Ovary (tissue), 3 donors: ENCODE measurements around the gene HS6ST3.

Experiments used
- EP300 ChIP-seq: sonication (generic); formaldehyde crosslinking; IDR thresholded peaks from one replicate; pipeline ENCODE4 v1.6.1; 2017; ENCODE audit warnings: antibody characterized with exemption
- POLR2A ChIP-seq: fragments of 450-650 bp; IDR thresholded peaks from one replicate; pipeline ENCODE4 v1.6.1; 2017; ENCODE audit warnings: antibody characterized with exemption, mild to moderate bottlenecking, moderate library complexity
- TF ChIP-seq, protein P1 (sequence below), 3 donors: fragments of 450-650 bp in 2 of 3; fragments of 200-600 bp in 1 of 3; IDR thresholded peaks; one replicate each; pipeline versions ENCODE4 v1.5.1 to v1.8.0; 2016 to 2022; ENCODE audit warnings: antibody characterized with exemption in 3 of 3, mild to moderate bottlenecking in 1 of 3
- donor health status: DM: no; HTN: no; CAD: no.

DNA sequence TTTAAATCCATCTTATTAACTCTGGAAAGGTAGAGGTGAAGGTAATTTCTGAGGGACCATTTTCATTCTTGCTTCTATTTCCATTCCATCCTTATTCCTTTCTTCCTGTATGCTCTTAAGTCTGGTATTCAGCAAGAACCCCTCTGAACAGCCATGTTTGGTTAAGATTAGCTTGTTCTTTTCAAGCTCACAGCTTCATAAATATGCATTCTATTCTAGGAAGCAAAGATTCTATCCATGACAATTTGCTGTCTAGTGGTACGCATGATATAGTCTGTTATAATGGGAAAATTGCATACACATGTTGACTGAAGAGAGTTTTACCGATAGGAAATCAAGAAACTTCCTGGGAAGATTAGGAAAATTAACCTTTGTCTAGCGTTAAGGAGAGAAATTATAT lies 218.7 kb downstream of the HS6ST3 start:
- TF ChIP-seq, protein P1, sequence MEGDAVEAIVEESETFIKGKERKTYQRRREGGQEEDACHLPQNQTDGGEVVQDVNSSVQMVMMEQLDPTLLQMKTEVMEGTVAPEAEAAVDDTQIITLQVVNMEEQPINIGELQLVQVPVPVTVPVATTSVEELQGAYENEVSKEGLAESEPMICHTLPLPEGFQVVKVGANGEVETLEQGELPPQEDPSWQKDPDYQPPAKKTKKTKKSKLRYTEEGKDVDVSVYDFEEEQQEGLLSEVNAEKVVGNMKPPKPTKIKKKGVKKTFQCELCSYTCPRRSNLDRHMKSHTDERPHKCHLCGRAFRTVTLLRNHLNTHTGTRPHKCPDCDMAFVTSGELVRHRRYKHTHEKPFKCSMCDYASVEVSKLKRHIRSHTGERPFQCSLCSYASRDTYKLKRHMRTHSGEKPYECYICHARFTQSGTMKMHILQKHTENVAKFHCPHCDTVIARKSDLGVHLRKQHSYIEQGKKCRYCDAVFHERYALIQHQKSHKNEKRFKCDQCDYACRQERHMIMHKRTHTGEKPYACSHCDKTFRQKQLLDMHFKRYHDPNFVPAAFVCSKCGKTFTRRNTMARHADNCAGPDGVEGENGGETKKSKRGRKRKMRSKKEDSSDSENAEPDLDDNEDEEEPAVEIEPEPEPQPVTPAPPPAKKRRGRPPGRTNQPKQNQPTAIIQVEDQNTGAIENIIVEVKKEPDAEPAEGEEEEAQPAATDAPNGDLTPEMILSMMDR (IDR thresholded peaks at IDR 0.05), result no peak
- TF ChIP-seq POLR2A, result no peak
- no peak for TF ChIP-seq EP300
